Karpas-422 (cell line): ENCODE data around the gene ZKSCAN4. TPM values are rescaled to one million over a fixed set of nuclear protein-coding genes. Genes with fewer than 3 reads are reported as not detected.

Experiments
- DNase-seq: peaks from one replicate; pipeline ENCODE4 v3.0.0-alpha.2; 2015
- H2AFZ ChIP-seq: fragments of 200-600 bp; sonication (generic); 2 replicates; pipeline ENCODE4 v1.6.1; 2014; ENCODE audit warnings: antibody characterized with exemption, low read length, mixed read lengths
- H3K27ac ChIP-seq: fragments of 200-600 bp; sonication (generic); 2 replicates; pipeline ENCODE4 v1.5.1; 2014; ENCODE audit warnings: mild to moderate bottlenecking, low read length, moderate library complexity
- H3K27me3 ChIP-seq: fragments of 200-600 bp; sonication (generic); 2 replicates; pipeline ENCODE4 v1.6.1; 2014; ENCODE audit warnings: low read length, mixed read lengths
- H3K36me3 ChIP-seq: fragments of 200-600 bp; sonication (generic); 2 replicates; pipeline ENCODE4 v1.6.1; 2014; ENCODE audit warnings: low read length, mixed read lengths; ENCODE audit not compliant: insufficient read depth
- H3K4me1 ChIP-seq: fragments of 200-600 bp; sonication (generic); 2 replicates; pipeline ENCODE4 v1.6.1; 2014; ENCODE audit warnings: mild to moderate bottlenecking, low read length, mixed read lengths
- H3K4me2 ChIP-seq: fragments of 200-600 bp; sonication (generic); 2 replicates; pipeline ENCODE4 v1.6.1; 2014; ENCODE audit warnings: low read length, low read depth, mild to moderate bottlenecking; ENCODE audit not compliant: poor library complexity, severe bottlenecking
- H3K4me3 ChIP-seq: fragments of 200-600 bp; sonication (generic); 2 replicates; pipeline ENCODE4 v1.5.1; 2014; ENCODE audit warnings: mild to moderate bottlenecking, antibody characterized with exemption, low read length, mixed read lengths
- H3K79me2 ChIP-seq: fragments of 200-600 bp; sonication (generic); 2 replicates; pipeline ENCODE4 v1.6.1; 2014; ENCODE audit warnings: mild to moderate bottlenecking, low read length, mixed read lengths
- H3K9ac ChIP-seq: fragments of 200-600 bp; sonication (generic); 2 replicates; pipeline ENCODE4 v1.6.0; 2014; ENCODE audit warnings: low read length
- H3K9me2 ChIP-seq: fragments of 200-600 bp; sonication (generic), shearing (Covaris generic); replicated peaks from 2 replicates; pipeline ENCODE4 v1.6.0; 2014; ENCODE audit warnings: mild to moderate bottlenecking, low read length, moderate library complexity; ENCODE audit not compliant: insufficient read depth
- H3K9me3 ChIP-seq: fragments of 300-700, 200-600 bp; sonication (generic); 2 replicates; pipeline ENCODE4 v1.6.1; 2014; ENCODE audit warnings: low read length, mixed read lengths
- H4K20me1 ChIP-seq: fragments of 200-600 bp; sonication (generic); 2 replicates; pipeline ENCODE4 v1.6.1; 2014; ENCODE audit warnings: mild to moderate bottlenecking, antibody characterized with exemption, low read length, low read depth; ENCODE audit not compliant: insufficient read depth
- total RNA-seq: library from RNA; depleted of rRNA; stranded (reverse); fragments of >200 nt; shearing (Covaris generic); gene quantifications from 2 replicates; pipeline ENCODE4 v1.2.3, GENCODE V29; 2014; ENCODE audit warnings: low replicate concordance

Gene ZKSCAN4
- total RNA-seq, 1 experiment from 2014 or later = 6.1 TPM

GRCh38 chr6:28277746-28278145, 25.7 kb upstream of the ZKSCAN4 start:
- H4K20me1 ChIP-seq = no peaks in the 10 kb centered on the region
- H3K9ac ChIP-seq = no peak overlapping the region
- peaks cover 18% of the 10 kb centered on the region for H3K4me1 ChIP-seq
- H3K27ac ChIP-seq = no peak overlapping the region
- no peak overlapping the region for H3K4me2 ChIP-seq
- no peak overlapping the region for H3K4me3 ChIP-seq
- no peak overlapping the region for H2AFZ ChIP-seq
- H3K79me2 ChIP-seq = peaks cover 11% of the 10 kb centered on the region
- no peaks in the 10 kb centered on the region for H3K9me3 ChIP-seq
- no peaks in the 10 kb centered on the region for H3K9me2 ChIP-seq
- no peaks in the 10 kb centered on the region for H3K27me3 ChIP-seq
- peaks cover 15% of the 10 kb centered on the region; the same call in 1 of the 2 replicates for H3K36me3 ChIP-seq
- DNase-seq = no peak

GRCh38 chr6:28274888-28275287, 22.8 kb upstream of the ZKSCAN4 start:
- Histone ChIP-seq H3K9me3 (no peaks in the 10 kb centered on the region), H3K27me3 (no peaks in the 10 kb centered on the region), H3K4me2 (no peak overlapping the region), H3K4me3 (no peak overlapping the region), H4K20me1 (no peaks in the 10 kb centered on the region), H3K79me2 (peaks cover 9% of the 10 kb centered on the region), H2AFZ (no peak overlapping the region), H3K9ac (no peak overlapping the region), H3K36me3 (peaks cover 15% of the 10 kb centered on the region; the same call in 1 of the 2 replicates), H3K4me1 (no peaks in the 10 kb centered on the region), H3K9me2 (no peaks in the 10 kb centered on the region), H3K27ac (no peak overlapping the region)
- no peak for DNase-seq

GRCh38 chr6:28269492-28269891, 17.4 kb upstream of the ZKSCAN4 start:
- Histone ChIP-seq H3K36me3 (no peaks in the 10 kb centered on the region; the same call in 1 of the 2 replicates), H3K27ac (no peak overlapping the region), H3K9ac (no peak overlapping the region), H3K9me2 (no peaks in the 10 kb centered on the region), H4K20me1 (no peaks in the 10 kb centered on the region), H3K4me3 (no peak overlapping the region), H3K27me3 (no peaks in the 10 kb centered on the region), H3K9me3 (no peaks in the 10 kb centered on the region), H3K4me2 (no peak overlapping the region), H2AFZ (no peak overlapping the region), H3K4me1 (peaks cover 17% of the 10 kb centered on the region), H3K79me2 (peaks cover 43% of the 10 kb centered on the region)
- DNase-seq = no peak

- no peak for DNase-seq
- H3K9me3 ChIP-seq = no peaks in the 10 kb centered on the region
- peak overlapping the region; percentile 82 for H3K9ac ChIP-seq
- H2AFZ ChIP-seq = peak overlapping the region; percentile 93; the same call in 1 of the 2 replicates
- H3K4me3 ChIP-seq = peak overlapping the region; percentile 87
- peaks cover 43% of the 10 kb centered on the region for H3K79me2 ChIP-seq
- peaks cover 17% of the 10 kb centered on the region for H3K4me1 ChIP-seq
- H3K9me2 ChIP-seq = no peaks in the 10 kb centered on the region
- H3K4me2 ChIP-seq = peak overlapping the region; percentile 94
- no peak overlapping the region for H3K27ac ChIP-seq
- H3K36me3 ChIP-seq = no peaks in the 10 kb centered on the region
- H4K20me1 ChIP-seq = no peaks in the 10 kb centered on the region
- no peaks in the 10 kb centered on the region for H3K27me3 ChIP-seq
These were observed 15.6 kb upstream of the ZKSCAN4 start for GRCh38 chr6:28267695-28268059.

DNA sequence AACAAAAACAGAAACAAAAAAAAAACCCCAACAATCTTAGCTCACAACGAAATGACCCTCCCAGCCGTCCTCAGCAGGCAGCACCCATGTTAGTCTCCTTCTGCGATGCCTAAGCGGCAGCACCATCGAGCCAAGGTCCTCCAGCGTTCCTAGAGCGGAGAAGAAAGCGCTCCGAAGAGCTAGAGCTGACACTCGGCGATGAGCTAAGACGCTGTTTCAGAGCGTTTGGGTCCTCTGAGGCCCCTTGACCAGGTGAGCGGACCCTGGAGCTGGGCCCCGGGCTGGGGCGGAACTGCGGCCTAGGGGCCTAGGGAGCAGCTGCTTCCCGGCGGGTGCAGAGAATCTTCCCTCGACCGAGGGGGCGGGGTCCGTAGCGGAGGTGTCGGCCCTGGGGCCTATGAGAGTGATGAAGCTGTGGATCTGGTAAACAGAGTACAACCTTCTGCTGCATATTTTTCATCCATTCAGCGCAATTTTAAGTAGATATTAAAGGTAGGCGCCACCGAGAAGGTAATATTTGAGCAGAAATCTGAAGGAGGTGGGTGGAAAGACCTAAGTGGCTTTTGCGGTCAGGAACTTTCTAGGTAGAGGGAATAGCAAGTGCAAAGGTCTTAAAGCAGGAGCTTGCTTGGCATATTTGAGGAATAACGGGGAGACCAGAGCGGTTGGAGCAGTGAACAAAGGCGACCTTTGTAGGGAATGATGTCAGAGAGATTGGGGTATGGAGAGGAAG, 15.1 kb upstream of the ZKSCAN4 start, which contains the start of gene ZSCAN26:
ZSCAN26 (plus strand) TSS at position 182 of the 733 bp plus-strand sequence. CDS start 4,777 bp downstream, outside the sequence.
- H3K9me3 ChIP-seq = no peaks in the 10 kb centered on the region
- H2AFZ ChIP-seq = peak within 1 kb of the TSS; percentile 93
- peaks cover 43% of the 10 kb centered on the region for H3K79me2 ChIP-seq
- H3K4me1 ChIP-seq = peaks cover 17% of the 10 kb centered on the region
- H3K27me3 ChIP-seq = no peaks in the 10 kb centered on the region
- no peaks in the 10 kb centered on the region for H3K36me3 ChIP-seq
- H3K9ac ChIP-seq = peak within 1 kb of the TSS; percentile 82
- H3K4me3 ChIP-seq = peak within 1 kb of the TSS; percentile 87
- H3K4me2 ChIP-seq = peak within 1 kb of the TSS; percentile 94
- peak; percentile 97 for DNase-seq
- no peaks in the 10 kb centered on the region for H3K9me2 ChIP-seq
- no peaks in the 10 kb centered on the region for H4K20me1 ChIP-seq
- peak within 1 kb of the TSS; percentile 57 for H3K27ac ChIP-seq

- Histone ChIP-seq H3K27ac (peak overlapping the region; percentile 57), H3K9ac (peak overlapping the region; percentile 82), H3K4me1 (peaks cover 17% of the 10 kb centered on the region), H4K20me1 (no peaks in the 10 kb centered on the region), H3K9me3 (no peaks in the 10 kb centered on the region), H3K79me2 (peaks cover 43% of the 10 kb centered on the region), H3K36me3 (no peaks in the 10 kb centered on the region), H3K9me2 (no peaks in the 10 kb centered on the region), H3K4me3 (peak overlapping the region; percentile 87), H2AFZ (peak overlapping the region; percentile 93), H3K27me3 (no peaks in the 10 kb centered on the region), H3K4me2 (peak overlapping the region; percentile 94)
- no peak for DNase-seq
These were observed 14.5 kb upstream of the ZKSCAN4 start for GRCh38 chr6:28266563-28266961.

DNA sequence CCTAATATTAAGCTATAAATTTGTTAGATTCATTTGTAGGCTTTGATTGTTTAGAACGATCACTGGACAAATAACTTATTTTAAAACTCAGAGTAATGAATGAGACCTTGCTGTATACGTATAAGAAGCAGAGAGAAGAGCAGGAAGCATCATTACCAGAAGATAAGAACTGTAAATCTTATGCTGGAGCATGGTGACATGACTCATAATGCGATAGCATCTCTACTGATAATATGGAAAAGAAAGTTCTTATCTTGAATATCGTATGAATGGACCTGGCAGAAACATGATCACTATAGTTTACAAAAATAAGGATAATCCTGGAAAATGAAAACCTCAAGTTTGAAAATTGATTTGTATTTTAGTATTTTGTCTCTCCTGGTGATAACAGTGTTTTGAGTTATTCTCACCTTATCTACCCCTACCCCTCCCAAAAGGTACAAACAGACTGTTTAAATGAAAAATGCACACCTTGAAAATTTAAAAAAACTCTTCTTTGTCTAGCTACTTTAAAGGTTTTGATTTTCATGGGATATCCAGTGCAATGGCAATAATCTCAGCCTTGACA, 12.8 kb upstream of the ZKSCAN4 start:
- H3K36me3 ChIP-seq = no peaks in the 10 kb centered on the region
- H3K4me3 ChIP-seq = no peak overlapping the region
- no peaks in the 10 kb centered on the region for H3K27me3 ChIP-seq
- no peak overlapping the region for H3K9ac ChIP-seq
- H2AFZ ChIP-seq = no peak overlapping the region
- H3K79me2 ChIP-seq = peaks cover 34% of the 10 kb centered on the region
- peaks cover 17% of the 10 kb centered on the region for H3K4me1 ChIP-seq
- no peaks in the 10 kb centered on the region for H4K20me1 ChIP-seq
- DNase-seq = no peak
- H3K4me2 ChIP-seq = no peak overlapping the region
- no peaks in the 10 kb centered on the region for H3K9me3 ChIP-seq
- no peaks in the 10 kb centered on the region for H3K9me2 ChIP-seq
- no peak overlapping the region for H3K27ac ChIP-seq

DNA sequence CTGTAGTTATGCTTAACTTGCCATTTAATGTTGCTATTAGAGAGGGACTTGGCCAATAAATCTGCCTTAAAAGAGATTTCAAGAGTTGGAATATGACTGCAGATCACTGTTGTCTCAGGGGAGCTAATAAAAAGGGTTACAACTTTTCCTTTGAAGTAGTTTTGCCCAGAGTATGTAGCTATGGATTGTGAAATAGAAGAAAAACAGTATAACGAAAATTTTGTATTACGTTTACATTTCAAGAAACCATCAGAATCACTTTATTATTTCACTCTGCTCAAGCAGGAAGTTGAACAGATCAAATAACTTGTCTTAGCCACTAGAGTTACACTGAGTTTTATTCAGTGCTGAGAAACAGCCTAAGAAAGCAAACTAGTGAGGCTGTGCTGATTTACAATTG, 11.9 kb upstream of the ZKSCAN4 start:
- Histone ChIP-seq H3K27me3 (no peaks in the 10 kb centered on the region), H3K9me3 (no peaks in the 10 kb centered on the region), H3K4me1 (peaks cover 17% of the 10 kb centered on the region), H3K9ac (no peak overlapping the region), H3K4me2 (no peak overlapping the region), H4K20me1 (no peaks in the 10 kb centered on the region), H3K27ac (no peak overlapping the region), H3K79me2 (peaks cover 26% of the 10 kb centered on the region), H3K4me3 (no peak overlapping the region), H3K9me2 (no peaks in the 10 kb centered on the region), H3K36me3 (no peaks in the 10 kb centered on the region), H2AFZ (no peak overlapping the region)
- DNase-seq = no peak
